Superior temporal gyrus (tissue), 1 donor: ENCODE results near the gene ABHD2.
"Not testable (repeated sequence)": the region's sequence is repeated elsewhere in the genome, so short reads cannot be mapped to it uniquely, and the experiment has no call there.

Source experiments
- DNase-seq: peaks from one replicate; pipeline ENCODE4 v3.0.0-alpha.2; 2016; ENCODE audit errors: extremely low spot score

ABHD2 gene

GRCh38 chr15:89139613-89140499 lies 51.6 kb downstream of the ABHD2 start:
- peak; percentile 82 for DNase-seq

- no peak for DNase-seq
Observed at GRCh38 chr15:89140595-89140994, 52.3 kb downstream of the ABHD2 start.

- DNase-seq = not testable (repeated sequence)
Observed at GRCh38 chr15:89141159-89141558, 52.9 kb downstream of the ABHD2 start.

DNA sequence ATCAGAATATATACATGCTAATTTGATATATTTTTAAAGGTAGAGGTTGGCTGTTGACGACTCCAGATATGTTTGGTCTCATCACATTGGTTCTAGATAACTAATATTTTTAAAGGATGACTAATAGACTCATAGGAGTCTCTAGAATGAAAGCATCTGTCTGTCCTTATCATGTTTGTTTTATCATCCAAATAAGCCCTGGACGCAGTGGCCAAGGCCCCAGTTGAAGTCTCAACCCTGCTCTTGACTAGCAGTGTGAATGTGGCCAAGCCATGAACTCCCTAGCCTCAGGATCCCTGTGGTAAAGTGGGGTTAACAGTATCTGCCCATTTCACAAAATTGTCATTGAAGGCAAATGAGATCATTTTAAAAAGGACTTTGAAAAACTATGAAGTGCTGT lies 53.6 kb downstream of the ABHD2 start:
- no peak for DNase-seq

GRCh38 chr15:89142423-89142822 lies 54.2 kb downstream of the ABHD2 start:
- no peak for DNase-seq

- peak; percentile 92 for DNase-seq
Observed at GRCh38 chr15:89143503-89144162, 55.4 kb downstream of the ABHD2 start.

DNA sequence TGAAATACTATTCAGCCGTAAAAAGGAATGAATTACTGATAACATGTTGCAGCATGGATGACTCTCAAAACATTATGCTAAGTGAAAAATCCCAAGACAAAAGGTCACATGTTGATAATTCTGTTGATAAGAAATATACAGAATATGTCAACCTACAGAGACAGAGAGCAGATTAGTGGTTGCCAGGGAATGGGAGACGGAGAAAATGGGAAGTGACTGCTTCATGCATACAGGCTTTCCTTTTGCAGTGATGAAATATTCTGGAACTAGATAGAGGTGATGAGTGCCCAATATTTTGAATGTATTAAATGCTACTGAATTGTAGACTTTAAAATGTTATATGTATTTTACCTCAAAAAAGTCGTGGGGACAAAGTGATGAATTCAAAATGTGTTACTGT lies 56.2 kb downstream of the ABHD2 start:
- no peak for DNase-seq

DNA sequence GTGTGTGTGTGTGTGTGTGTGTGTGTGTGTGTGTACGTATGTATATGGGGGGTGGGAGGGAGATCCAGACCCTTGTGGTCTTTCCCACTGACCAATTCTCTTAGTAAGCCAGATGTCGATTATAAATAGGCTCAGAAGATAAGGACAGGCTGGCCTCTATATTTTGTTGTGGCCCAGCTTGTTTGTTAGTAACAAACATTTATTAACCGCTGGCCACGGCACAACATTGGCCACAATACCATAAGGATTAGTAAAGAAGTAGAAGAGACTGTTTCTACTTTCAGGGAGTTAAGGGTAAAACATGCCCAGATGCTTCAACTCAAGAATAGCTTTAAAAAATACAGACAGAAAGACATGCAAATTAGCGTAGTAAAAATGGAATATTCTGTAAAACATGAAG lies 58.1 kb downstream of the ABHD2 start:
- no peak for DNase-seq

DNA sequence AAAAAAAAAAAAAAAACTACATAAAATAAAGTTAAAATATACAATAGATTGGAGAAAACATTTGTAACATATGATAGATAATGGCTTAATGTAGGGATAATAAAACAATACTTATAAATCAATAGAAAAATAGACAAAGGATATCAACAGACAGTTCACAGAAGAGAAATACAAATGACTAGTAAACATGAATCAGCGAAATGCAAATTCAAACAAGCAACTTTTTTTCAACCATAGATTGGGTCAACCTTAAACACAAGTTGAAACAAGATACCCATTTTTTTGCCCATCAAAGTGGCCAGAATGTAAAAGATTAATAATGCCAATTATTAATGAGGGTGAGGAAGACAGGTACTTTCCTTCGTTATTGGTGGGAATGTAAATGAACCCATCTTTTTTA lies 59.9 kb downstream of the ABHD2 start:
- no peak for DNase-seq

DNA sequence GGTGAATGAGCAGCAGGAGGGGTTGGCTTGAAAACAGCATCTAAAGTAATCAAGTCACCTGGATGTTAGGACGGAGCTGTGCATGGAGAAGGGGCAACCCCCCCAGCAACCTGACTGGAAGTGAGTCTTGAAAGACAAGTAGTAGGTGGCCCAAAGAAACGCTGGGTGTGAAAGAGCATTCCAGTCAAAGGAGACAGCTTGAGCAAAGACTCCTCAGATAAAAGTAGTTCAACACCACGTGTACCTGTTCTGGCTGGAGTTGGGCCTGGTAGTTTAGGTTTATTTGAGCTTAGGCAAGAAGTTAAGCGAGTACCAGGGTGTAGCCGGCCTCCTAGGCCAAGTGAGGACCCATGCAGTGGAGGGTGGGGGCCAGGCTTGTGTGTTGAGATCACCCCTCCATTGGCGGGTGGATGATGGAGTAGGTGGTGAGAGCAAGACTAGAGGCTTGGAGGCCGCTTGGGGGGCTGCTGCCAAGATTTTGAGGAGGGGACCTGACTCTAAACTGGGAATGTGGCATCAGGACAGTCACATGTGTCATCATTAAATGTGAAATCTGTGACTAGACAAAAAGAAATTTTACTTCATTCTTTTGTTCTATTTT lies 61.3 kb downstream of the ABHD2 start:
- no peak for DNase-seq

DNA sequence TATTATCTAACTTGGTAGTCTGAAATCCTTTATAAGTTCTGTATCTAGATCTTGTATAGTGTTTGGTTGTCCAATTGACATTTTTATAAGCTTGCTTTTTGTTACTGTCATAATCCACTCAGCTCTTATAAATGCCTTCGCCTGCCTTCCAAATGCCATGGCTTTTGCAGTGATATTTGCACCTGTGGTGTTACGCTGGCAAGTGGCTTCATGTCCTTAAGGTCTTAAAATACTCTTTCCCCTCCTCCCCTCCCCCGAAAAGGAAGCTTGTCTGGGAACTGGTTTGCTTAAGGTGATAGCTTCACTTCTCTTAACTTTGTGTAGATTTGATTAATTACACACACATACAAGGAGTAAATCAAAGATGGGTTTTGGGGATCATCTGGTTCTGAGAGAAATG lies 62.0 kb downstream of the ABHD2 start:
- DNase-seq = no peak

GRCh38 chr15:89150762-89151664 lies 62.8 kb downstream of the ABHD2 start:
- DNase-seq = no peak

DNA sequence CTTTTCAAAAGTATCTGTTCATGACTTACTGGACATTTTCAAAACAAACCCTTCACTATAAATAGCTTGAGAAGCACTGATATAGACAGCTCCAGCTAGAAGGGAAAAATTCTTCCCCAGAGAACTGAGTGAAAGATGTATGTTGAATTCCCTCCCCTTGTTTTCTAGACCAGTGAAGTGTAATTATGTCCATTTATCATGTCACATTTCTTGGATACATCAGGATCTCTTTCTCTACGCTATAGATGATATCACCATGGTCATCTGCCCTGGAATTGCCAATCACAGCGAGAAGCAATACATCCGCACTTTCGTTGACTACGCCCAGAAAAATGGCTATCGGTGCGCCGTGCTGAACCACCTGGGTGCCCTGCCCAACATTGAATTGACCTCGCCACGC lies 66.9 kb downstream of the ABHD2 start:
- no peak for DNase-seq

GRCh38 chr15:89155656-89156055 lies 67.4 kb downstream of the ABHD2 start:
- DNase-seq = no peak

DNA sequence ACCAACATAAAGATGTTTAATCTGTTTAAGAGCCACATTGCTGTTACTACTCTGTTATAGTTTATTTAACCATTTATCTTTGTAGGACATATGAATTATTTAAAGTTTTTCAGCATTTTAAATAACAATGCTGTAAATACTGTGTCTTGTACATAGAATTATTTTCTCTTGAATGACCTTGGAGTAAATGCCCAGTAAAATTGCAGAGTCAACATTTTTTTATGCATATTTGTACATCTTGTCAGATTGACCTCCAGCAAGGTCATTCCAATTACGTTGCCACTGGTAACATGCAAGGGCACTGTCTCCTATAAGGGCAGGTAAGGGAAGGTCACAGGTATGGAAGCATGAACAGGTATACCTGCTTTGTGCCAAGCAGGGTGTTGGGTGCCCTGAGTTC lies 68.8 kb downstream of the ABHD2 start:
- no peak for DNase-seq

GRCh38 chr15:89157918-89158564 lies 69.8 kb downstream of the ABHD2 start:
- DNase-seq = no peak

GRCh38 chr15:89161666-89162065 lies 73.4 kb downstream of the ABHD2 start:
- no peak for DNase-seq

- DNase-seq = no peak
Observed at GRCh38 chr15:89163271-89164055, 75.2 kb downstream of the ABHD2 start.

GRCh38 chr15:89164712-89165211 lies 76.5 kb downstream of the ABHD2 start:
- no peak for DNase-seq

GRCh38 chr15:89165677-89166076 lies 77.4 kb downstream of the ABHD2 start:
- no peak for DNase-seq
